Measurements from ENCODE around the gene INF2. TPM values are rescaled to one million over a fixed set of nuclear protein-coding genes. Genes with fewer than 3 reads are reported as not detected.

Gene INF2
- total and polyA plus RNA-seq, 9 of the 15 experiments (the other 6 are each of a cell fraction or from before 2014, with no cell fraction given), result 0.56 to 31.3 (median 7.8) TPM

GRCh38 chr14:104767634-104767918, 78.2 kb downstream of the INF2 start:
- no peak overlapping the region for H2AFZ ChIP-seq (ENCODE audit: low read depth, low read length)
- DNase-seq (ENCODE audit: extremely low read depth in 1 of 4, low spot score in 3 of 4) (no peak), ATAC-seq (no peak), FAIRE-seq (no peak)
- H3K79me2 ChIP-seq (ENCODE audit: control insufficient read depth, insufficient read depth, low read length), result no peaks in the 10 kb centered on the region
- CTCF ChIA-PET (ENCODE audit: low intra/inter-chr PET ratio), result no interaction called here
- H3K36me3 ChIP-seq (ENCODE audit: control insufficient read depth, insufficient read depth, low read length), result peaks cover 27% of the 10 kb centered on the region; the same call in 1 of the 3 replicates
- no peak overlapping the region for H3K4me2 ChIP-seq (ENCODE audit: insufficient read depth, low read length)
- BruUV-seq (replicated peaks), result no TSS peak
- TF ChIP-seq EHMT2 (IDR thresholded peaks at IDR 0.05) (no peak), BHLHE40 (IDR thresholded peaks at IDR 0.05; ENCODE audit: low read length) (no peak), U2AF2 (optimal IDR thresholded peaks at IDR 0.05; ENCODE audit: low read depth, low read length) (no peak), HNRNPUL1 (IDR thresholded peaks at IDR 0.05; ENCODE audit: low read length) (no peak), GTF2E2 (tag; IDR thresholded peaks at IDR 0.05) (no peak), PYGO2 (tag; IDR thresholded peaks at IDR 0.05) (no peak), SRSF9 (IDR thresholded peaks at IDR 0.05; ENCODE audit: borderline replicate concordance, low read depth, low read length) (no peak)
- peaks cover 6% of the 10 kb centered on the region; the same call in 1 of the 2 replicates for H3K9me3 ChIP-seq (replicated peaks; ENCODE audit: control insufficient read depth, insufficient read depth, low read depth, low read length)
- H3K27me3 ChIP-seq (ENCODE audit: control insufficient read depth in 2 of 2, insufficient read depth in 2 of 2, low read length in 2 of 2), result no peaks in the 10 kb centered on the region
- peaks cover 6 to 33% of the 10 kb centered on the region in 2 experiments; a peak in 4 of 5 replicates for H3K4me1 ChIP-seq (replicated peaks in 1 of 2; ENCODE audit: control insufficient read depth in 2 of 2, insufficient read depth in 2 of 2, low read length in 2 of 2)
- WGBS (ENCODE audit: insufficient coverage, low coverage, missing lambda C conversion rate), result 54% methylated on average over 5 of the region's 5 CpGs
- intact Hi-C loops (cut with micrococcal nuclease) (loop anchor here (10.0 kb wide), 1 partner anchor 107 kb away; no protein-coding TSS in a partner anchor), in situ Hi-C loops (cut with MboI) (loop anchor here (5.0 kb wide), 1 partner anchor 55 kb away; no protein-coding TSS in a partner anchor)
- H3K9me1 ChIP-seq (ENCODE audit: control insufficient read depth, insufficient read depth, low read length), result no peaks in the 10 kb centered on the region
- H3K4me3 ChIP-seq, result no peak overlapping the region
- POLR2A ChIA-PET, result interaction anchor here (1.7 kb wide), 1 partner anchor 15 kb away, joined by 6 read pairs; the partner anchor contains the start of gene SIVA1
- no peak overlapping the region for H3K27ac ChIP-seq (ENCODE audit: extremely low read depth, low read depth, low read length)
- no peaks in the 10 kb centered on the region for H4K20me1 ChIP-seq (replicated peaks; ENCODE audit: control insufficient read depth, insufficient read depth, low read length)
- no peak overlapping the region for H3K9ac ChIP-seq (ENCODE audit: insufficient read depth in 1 of 2, low read depth in 2 of 2, low read length in 2 of 2)

Data from K562 (cell line).